Stimulated activated CD4-positive, alpha-beta T cell treated with anti-CD3 and anti-CD28 coated beads, Interleukin-4, amount 100 ng/mL, for 1 hour (primary cell): ENCODE data around the gene PGBD1.

Experiments used
- DNase-seq: peaks from one replicate; pipeline ENCODE4 v3.0.0-alpha.2; 2020

The PGBD1 gene

DNA sequence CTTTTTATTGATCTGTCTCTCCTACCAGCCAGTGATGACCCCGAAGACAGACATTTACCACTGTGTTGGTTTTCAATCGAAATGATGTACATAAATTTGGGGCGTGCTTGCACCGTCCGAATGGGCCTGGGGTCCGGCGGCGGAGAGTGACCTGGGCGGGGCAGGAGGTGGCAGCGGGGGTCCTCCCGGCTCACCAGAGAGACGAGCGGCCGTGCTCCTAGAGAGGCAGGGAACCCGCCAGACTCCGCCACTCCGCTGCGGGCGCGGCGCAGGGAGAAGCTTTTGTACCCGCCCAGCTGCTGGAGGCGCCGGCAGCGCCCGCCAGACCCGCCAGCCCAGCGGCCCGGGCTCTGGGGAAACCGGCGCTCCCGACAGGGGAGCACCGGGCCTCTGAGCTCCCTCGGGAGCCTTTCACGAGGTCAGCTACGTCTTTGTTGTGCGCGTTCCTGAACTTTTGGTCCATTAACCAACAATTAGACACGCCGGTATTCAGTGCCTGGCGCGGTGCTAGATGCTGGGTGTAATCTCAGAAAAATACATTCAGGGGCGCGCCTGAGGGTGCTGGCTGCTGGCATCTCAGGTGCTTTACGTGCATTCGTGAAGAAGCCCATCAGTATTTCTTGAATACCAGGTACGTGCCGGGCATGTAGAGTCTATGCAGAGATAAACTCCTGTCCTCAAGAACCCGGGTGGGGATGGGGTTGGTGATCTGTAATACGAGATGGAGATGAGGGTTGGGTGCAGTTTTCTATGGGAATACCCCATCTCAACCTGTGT is at the start of gene PGBD1:
Gene PGBD1 (plus strand): TSS at position 285 of the 777 bp plus-strand sequence. CDS start 2,242 bp downstream, outside the sequence.
- peak; percentile 62 for DNase-seq

DNA sequence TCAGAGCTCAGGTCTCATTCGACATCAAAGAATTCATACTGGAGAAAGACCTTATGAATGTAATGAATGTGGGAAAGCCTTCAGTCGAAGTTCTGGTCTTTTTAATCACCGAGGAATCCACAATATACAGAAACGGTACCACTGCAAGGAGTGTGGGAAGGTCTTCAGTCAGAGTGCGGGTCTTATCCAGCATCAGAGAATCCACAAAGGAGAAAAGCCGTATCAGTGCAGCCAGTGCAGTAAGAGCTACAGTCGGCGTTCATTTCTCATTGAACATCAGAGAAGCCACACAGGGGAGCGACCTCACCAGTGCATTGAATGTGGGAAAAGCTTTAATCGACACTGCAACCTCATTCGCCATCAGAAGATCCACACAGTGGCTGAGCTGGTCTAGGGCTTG is 48.6 kb upstream of the PGBD1 start:
- DNase-seq = no peak

GRCh38 chr6:28235912-28236452 is 45.4 kb upstream of the PGBD1 start:
- no peak for DNase-seq

DNA sequence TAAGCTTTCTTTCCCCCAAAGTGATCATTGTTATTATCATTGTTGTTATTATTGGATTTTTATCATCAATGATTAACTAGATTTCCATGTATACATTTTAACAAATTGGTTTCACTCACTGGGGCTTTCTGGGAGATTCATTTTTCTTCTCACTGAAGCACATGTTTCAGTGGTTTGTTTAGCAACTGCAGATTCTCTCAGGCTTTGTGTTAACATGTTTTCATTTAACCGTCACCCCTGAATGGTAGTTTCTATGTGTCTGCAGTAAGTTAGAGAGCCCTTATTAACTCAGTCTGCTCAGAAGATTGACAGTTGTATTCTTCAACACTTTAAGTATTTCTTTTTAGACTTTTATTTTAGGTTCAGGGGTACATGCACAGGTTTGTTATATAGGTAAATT is 41.7 kb upstream of the PGBD1 start:
- no peak for DNase-seq

DNA sequence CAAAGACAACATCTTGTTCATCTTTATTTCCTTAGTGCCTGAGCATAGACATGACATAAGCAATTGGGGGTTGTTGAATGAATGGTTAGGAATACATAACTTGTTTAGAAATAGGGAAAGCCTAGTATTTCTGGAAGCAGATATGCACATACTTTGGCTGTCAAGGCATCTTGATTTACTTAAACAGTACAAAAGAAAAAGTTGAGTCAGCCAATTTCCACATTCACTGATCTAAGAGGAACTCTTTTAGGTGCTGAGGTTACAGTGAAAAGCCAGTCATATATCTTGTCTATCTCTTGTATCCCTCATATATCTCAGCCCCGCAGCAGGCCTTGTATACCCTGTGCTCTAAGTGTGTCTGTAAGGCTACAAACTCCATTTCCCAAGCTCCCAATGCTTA is 40.9 kb upstream of the PGBD1 start:
- DNase-seq = no peak

DNA sequence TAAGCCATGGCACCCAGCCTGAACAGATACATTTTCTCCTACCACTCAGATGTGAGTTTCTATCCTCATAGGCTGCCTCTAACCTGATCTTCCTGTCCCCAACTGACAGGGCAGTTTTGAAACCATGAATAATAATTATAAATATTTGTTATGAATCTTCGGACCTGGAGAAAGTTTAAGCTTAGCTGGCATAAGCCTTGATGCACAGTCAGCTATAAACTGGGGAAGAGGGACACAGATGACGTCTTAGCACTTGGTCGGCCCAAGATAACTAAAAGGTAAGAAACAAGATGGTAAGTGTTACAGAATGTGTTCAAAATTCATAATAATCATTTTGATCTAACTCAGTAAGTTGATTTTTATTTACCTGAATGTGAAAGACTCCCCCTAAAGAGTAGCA is 37.4 kb upstream of the PGBD1 start:
- no peak for DNase-seq

- no peak for DNase-seq
Observed at GRCh38 chr6:28245206-28245941, 36.0 kb upstream of the PGBD1 start.

DNA sequence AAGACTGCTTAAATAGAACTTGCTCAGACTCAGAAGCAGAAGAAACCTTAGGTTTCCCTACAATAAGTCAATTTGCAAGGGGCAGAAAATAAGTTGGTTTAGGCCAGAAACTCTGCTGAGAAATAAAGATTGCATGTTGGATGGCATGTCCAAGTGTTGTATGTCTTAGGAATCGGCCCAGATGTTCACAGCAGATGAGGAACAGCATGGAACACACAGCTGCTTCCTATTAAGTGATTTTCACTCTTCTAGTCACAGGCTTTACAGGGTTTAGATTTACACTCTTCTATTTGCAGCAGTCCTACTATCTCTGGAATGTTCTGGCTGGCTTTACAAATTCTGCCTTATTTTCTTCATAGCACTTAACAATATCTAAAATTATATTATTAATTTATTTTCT is 32.5 kb upstream of the PGBD1 start:
- no peak for DNase-seq

DNA sequence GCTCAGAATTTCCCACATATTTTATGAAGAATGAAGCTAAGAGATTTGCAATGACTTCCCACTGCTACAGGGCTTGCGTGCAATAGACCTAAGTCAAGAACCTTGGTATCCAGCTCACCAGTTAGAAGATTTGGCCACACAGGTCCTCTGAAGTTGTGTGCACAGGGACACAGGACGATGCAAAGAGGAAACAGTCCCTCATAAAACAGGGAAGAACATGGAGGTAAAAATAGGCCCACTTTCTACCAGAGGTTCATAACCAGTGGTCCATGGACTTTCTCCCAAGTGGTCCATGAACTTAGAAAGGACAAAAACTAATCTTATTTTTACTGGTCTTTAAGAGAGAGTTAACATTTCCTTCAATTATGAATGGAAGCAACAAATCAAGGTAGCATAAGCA is 30.6 kb upstream of the PGBD1 start:
- DNase-seq = no peak

DNA sequence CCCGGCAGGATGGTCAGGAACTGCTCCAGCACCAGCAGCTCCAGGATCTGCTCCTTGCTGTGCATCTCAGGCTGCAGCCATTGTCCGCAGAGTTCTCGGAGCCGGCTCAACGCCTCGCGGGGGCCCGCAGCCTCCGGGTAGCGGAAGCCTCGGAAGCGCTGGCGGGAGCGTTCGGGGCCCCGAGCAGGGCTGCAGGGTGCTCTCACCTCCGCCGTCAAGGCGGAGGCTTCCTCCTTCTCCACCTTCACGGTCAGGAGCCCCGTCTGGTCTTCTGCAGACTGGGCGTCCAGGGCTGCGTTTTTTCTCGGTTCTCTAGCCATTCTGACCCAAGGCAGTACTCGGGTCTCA is 29.7 kb upstream of the PGBD1 start:
- peak; percentile 24 for DNase-seq

- DNase-seq = peak; percentile 79
Observed at GRCh38 chr6:28252009-28252975, 29.1 kb upstream of the PGBD1 start, which contains the start of gene ZKSCAN4. Gene ZKSCAN4 (minus strand): TSS chr6:28252269. CDS start chr6:28251980, 289 bp downstream.

DNA sequence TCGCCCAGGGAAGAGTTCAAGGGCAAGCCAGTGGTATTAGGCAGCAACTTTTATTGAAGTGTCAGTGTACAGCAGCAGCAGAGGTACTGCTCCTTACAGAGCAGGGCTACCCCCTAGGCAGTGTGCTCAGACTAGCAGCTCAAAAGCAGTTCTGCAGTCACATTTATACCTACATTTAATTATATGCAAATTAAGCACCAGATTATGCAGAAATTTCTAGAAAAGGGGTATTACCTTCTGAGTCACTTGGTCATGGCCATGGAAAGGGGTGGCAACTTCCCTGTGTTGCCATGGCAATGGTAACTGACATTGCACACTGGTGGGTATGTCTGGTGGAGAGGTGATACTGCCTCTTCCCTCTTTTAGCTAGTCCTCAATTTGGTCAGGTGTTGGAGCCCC is 27.3 kb upstream of the PGBD1 start:
- no peak for DNase-seq

DNA sequence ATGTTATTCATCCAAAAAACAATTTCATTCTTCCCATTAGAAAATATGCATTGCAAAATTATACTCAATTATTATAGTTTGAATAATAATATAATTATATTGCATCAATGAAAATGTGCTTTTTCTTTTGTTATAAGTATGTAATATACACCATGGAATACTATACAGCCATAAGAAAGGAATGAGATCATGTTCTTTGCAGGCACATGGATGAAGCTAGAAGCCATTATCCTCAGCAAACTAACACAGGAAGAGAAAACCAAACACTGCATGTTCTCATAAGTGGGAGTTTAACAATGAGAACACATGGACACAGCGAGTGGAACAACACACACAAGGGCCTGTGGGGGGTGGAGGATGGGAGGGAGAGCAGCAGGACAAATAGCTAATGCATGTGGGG is 24.3 kb upstream of the PGBD1 start:
- DNase-seq = no peak

GRCh38 chr6:28258877-28259777 is 22.2 kb upstream of the PGBD1 start, which contains the start of gene NKAPL:
Gene NKAPL (plus strand): TSS chr6:28259297. CDS start chr6:28259372, 75 bp downstream.
- DNase-seq = peak; percentile 70

DNA sequence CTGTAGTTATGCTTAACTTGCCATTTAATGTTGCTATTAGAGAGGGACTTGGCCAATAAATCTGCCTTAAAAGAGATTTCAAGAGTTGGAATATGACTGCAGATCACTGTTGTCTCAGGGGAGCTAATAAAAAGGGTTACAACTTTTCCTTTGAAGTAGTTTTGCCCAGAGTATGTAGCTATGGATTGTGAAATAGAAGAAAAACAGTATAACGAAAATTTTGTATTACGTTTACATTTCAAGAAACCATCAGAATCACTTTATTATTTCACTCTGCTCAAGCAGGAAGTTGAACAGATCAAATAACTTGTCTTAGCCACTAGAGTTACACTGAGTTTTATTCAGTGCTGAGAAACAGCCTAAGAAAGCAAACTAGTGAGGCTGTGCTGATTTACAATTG is 17.4 kb upstream of the PGBD1 start:
- no peak for DNase-seq

DNA sequence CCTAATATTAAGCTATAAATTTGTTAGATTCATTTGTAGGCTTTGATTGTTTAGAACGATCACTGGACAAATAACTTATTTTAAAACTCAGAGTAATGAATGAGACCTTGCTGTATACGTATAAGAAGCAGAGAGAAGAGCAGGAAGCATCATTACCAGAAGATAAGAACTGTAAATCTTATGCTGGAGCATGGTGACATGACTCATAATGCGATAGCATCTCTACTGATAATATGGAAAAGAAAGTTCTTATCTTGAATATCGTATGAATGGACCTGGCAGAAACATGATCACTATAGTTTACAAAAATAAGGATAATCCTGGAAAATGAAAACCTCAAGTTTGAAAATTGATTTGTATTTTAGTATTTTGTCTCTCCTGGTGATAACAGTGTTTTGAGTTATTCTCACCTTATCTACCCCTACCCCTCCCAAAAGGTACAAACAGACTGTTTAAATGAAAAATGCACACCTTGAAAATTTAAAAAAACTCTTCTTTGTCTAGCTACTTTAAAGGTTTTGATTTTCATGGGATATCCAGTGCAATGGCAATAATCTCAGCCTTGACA is 16.5 kb upstream of the PGBD1 start:
- no peak for DNase-seq

- no peak for DNase-seq
Observed at GRCh38 chr6:28266563-28266961, 14.8 kb upstream of the PGBD1 start.

DNA sequence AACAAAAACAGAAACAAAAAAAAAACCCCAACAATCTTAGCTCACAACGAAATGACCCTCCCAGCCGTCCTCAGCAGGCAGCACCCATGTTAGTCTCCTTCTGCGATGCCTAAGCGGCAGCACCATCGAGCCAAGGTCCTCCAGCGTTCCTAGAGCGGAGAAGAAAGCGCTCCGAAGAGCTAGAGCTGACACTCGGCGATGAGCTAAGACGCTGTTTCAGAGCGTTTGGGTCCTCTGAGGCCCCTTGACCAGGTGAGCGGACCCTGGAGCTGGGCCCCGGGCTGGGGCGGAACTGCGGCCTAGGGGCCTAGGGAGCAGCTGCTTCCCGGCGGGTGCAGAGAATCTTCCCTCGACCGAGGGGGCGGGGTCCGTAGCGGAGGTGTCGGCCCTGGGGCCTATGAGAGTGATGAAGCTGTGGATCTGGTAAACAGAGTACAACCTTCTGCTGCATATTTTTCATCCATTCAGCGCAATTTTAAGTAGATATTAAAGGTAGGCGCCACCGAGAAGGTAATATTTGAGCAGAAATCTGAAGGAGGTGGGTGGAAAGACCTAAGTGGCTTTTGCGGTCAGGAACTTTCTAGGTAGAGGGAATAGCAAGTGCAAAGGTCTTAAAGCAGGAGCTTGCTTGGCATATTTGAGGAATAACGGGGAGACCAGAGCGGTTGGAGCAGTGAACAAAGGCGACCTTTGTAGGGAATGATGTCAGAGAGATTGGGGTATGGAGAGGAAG is 14.2 kb upstream of the PGBD1 start, which contains the start of gene ZSCAN26:
Gene ZSCAN26 (plus strand): TSS at position 182 of the 733 bp plus-strand sequence. CDS start 4,777 bp downstream, outside the sequence.
- DNase-seq = peak; percentile 88

DNA sequence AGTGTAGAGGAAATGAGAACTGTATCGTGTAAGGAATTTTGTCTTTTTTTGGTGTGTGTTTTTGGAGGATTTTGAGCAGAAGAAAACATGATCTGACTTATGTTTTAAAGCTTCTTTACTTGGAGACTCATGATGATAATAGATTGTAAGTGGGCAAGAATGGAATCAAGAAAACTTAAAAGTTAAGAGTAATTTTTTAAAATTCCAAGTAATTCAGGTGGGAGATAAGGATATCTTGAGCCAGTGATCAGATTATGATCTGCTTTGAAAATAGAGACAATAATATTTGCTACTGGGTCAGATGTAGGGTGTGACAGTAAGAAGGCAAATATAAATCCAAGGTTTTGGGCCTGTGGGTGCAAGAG is 13.7 kb upstream of the PGBD1 start:
- no peak for DNase-seq

DNA sequence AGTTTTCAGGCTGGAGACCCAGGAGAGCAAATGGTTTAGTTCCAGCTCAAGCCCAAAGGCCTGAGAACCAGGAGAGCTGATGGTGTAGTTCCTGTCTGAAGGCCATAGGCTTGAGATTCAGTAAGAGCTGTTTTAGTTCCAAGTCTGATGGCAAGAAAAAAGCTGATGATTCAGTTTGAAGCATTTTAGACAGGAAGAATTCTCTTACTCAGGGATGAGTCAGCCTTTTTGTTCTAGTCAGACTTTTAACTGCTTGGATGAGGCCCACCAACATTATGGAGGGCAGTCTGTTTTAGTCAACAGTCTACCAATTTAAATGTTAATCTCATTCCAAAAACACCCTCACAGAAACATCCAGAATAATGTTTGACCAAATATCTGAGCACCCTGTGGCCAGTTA is 11.9 kb upstream of the PGBD1 start:
- no peak for DNase-seq

DNA sequence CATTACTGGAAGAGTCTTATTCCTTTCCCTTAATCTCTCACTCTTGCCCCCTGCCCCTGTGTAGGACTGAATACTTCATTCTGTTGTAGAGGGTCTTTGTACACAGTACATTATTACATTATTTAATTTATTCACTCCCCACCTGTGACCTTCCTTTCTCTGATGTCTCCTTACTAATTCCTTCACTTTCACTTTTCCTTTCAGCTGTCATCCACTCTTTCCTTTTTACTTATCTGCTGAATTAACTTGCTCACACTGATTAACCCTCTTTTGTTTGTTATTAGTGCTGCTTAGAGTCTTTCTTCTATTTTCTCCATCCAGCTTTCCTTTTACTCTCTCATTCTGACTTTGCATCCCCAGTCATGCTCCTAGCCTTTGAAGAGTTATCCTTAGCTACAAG is 6.5 kb upstream of the PGBD1 start:
- no peak for DNase-seq
